ACC112 (cell line): ENCODE results near the gene TRPM7.

Experiments used
- H2AFZ ChIP-seq: fragments of 200-600 bp; sonication (generic); one replicate; pipeline ENCODE4 v1.6.0; 2017; ENCODE audit warnings: antibody characterized with exemption, low read length; ENCODE audit not compliant: unreplicated experiment
- H3K27ac ChIP-seq: fragments of 200-600 bp; sonication (generic); 2 replicates; pipeline ENCODE4 v1.5.1; 2014; ENCODE audit warnings: low read depth, mild to moderate bottlenecking, antibody characterized with exemption, low read length, moderate library complexity
- H3K27me3 ChIP-seq: fragments of 200-600 bp; sonication (generic); 2 replicates; pipeline ENCODE4 v1.6.1; 2014; ENCODE audit warnings: mild to moderate bottlenecking, antibody characterized with exemption, low read length, moderate library complexity, mixed read lengths; ENCODE audit not compliant: insufficient read depth
- H3K36me3 ChIP-seq: fragments of 200-600 bp; sonication (generic); 2 replicates; pipeline ENCODE4 v1.6.1; 2016; ENCODE audit warnings: mild to moderate bottlenecking, antibody characterized with exemption, low read length, moderate library complexity, mixed read lengths; ENCODE audit not compliant: insufficient read depth
- H3K4me1 ChIP-seq: fragments of 200-600 bp; sonication (generic); one replicate; pipeline ENCODE4 v1.6.1; 2016; ENCODE audit warnings: low read length, mixed read lengths; ENCODE audit not compliant: insufficient read depth, unreplicated experiment, control insufficient read depth
- H3K4me3 ChIP-seq: fragments of 200-600 bp; sonication (generic); 2 replicates; pipeline ENCODE4 v1.5.1; 2014; ENCODE audit warnings: mild to moderate bottlenecking, low read depth, low read length
- H3K79me2 ChIP-seq: fragments of 200-600 bp; sonication (generic); one replicate; pipeline ENCODE4 v1.6.0; 2016; ENCODE audit warnings: low read length; ENCODE audit not compliant: control insufficient read depth, unreplicated experiment, insufficient read depth

TRPM7 gene

DNA sequence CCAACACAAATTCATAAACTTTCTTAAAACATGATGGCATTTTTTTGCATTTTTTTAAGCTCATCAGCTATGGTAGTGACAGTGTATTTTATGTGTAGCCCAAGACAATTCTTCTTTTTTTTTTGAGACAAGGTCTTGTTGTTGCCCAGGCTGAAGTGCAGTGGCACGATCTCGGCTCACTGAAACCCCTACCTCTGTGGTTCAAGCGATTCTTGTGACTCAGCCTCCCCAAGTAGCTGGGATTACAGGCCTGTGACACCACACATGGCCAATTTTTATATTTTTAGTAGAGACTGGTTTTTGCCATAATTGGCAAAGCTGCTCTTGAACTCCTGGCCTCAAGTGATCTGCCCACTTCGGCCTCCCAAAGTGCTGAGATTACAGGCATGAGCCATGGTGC, 122.8 kb downstream of the TRPM7 start:
- Histone ChIP-seq H3K36me3 (peaks cover 13% of the 10 kb centered on the region), H3K27ac (no peak overlapping the region), H3K79me2 (no peaks in the 10 kb centered on the region), H3K4me1 (no peaks in the 10 kb centered on the region), H2AFZ (no peak overlapping the region), H3K27me3 (no peaks in the 10 kb centered on the region), H3K4me3 (no peak overlapping the region)

DNA sequence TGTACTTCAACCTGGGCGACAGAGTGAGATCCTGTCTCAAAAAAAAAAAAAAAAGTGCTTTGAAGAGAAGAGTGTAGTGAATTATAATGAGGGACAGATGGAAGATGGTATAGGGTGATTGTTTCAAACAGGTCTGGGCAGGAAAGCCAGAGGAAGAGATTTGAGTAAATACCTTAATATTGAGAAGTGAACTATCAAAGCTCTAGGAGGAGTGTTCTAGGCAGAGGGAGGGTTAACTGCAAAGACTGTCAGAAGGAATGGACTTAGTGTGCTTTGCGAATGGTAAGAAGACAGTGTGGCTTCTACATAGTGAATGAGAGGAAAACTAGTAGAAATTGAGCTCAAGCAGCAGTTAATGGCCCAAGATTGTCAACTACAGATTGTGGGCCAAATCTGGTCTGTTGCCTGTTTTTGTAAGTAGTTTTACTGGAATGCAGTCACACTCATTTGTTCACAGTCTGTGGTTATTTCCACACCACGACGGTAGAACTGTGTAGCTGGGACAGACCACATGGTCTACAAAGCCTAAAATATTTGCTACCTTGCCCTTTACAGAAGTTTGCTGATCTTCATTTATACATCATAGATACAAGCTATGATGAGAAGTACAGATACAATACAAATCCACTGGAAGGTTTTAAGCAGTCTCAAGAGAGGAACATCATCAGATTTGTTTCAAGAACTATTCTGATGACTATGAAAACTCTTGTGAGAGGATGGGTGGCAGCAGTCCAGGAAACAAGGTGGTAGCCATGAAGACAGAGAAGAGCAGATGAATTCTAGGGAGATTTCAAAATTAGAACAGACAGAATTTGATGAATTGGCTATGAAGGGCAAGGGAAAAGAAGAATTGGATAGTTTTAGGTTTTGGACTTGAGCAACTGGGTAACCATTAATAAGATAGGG, 123.6 kb downstream of the TRPM7 start:
- H3K4me1 ChIP-seq = no peaks in the 10 kb centered on the region
- no peaks in the 10 kb centered on the region for H3K27me3 ChIP-seq
- peaks cover 13% of the 10 kb centered on the region for H3K36me3 ChIP-seq
- H3K79me2 ChIP-seq = no peaks in the 10 kb centered on the region
- no peak overlapping the region for H3K27ac ChIP-seq
- H2AFZ ChIP-seq = no peak overlapping the region
- H3K4me3 ChIP-seq = no peak overlapping the region

DNA sequence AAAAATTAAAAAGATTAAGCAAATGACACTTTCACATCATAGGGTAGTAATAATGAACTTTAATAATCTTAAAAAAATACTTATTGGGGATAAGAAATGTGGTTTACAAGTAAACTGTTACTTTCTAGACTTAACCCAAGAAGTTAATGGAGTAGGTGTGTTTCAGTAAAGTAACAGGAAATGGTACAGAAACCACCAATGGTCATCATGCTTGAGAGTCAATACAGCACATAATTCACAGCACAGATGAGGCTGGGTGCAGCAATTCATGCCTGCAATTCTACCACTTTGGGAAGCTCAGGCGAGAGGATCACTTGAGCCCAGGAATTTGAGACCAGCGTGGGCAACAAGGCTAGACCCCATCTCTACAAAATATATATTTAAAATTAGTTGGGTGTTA, 128.6 kb downstream of the TRPM7 start:
- Histone ChIP-seq H3K4me1 (no peaks in the 10 kb centered on the region), H3K27ac (no peak overlapping the region), H2AFZ (no peak overlapping the region), H3K4me3 (no peak overlapping the region), H3K27me3 (no peaks in the 10 kb centered on the region), H3K79me2 (no peaks in the 10 kb centered on the region), H3K36me3 (peaks cover 5% of the 10 kb centered on the region)

DNA sequence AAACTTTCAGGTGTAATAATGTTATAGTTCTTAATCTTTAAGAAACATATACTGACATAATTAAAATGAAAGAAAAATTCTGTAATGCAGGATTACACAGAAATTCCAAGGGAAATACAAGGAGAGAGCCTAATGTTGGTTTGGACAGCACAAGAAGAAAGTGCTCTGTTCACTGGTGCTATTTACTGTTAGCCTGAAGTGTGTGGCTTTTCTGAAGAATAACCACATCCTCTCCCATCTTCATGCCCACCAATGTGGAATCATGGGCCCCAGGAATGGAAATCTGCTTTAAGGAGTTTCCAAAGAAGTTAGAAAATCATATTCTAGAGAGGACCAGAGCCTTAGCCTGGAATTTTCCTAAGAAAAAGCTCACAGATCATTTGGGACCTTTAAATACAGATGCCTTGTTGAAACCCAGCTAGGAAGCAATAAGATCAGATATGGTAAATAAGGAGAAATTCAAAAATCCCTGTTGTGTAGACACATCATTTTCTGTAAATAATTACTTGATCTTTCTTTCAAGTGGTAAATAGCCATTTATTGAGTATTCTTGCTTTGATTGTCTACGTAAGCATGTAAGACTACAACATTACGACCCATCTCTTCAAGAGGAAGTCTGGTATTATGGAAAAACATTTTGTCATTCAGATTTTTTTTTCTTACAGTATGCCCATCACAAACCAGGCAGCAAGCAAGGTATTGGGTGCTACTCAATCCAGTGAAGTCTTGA, 129.8 kb downstream of the TRPM7 start:
- Histone ChIP-seq H3K27ac (no peak overlapping the region), H3K27me3 (no peaks in the 10 kb centered on the region), H3K4me1 (no peaks in the 10 kb centered on the region), H3K79me2 (no peaks in the 10 kb centered on the region), H3K36me3 (no peaks in the 10 kb centered on the region; the same call in 1 of the 2 replicates), H2AFZ (no peak overlapping the region), H3K4me3 (no peak overlapping the region)

DNA sequence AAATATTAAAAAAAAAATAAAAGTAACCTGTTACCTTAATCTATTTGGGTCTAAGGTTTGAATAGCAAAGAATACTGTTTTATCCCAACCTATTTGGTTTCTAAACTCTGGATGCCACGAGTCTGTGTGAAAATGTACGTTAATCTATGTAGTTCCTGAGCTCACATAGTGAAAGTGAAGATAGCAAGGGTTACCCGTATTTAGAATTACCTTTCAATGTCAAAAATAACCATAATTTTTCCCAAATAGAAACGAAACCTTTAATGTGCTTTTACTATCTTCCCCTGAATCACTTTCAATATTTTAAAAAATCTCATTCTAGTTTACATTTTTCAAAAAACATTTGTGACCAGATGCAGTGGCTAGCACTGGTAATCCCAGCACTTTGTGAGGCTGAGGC, 134.4 kb downstream of the TRPM7 start:
- Histone ChIP-seq H2AFZ (no peak overlapping the region), H3K36me3 (no peaks in the 10 kb centered on the region), H3K79me2 (no peaks in the 10 kb centered on the region), H3K4me1 (no peaks in the 10 kb centered on the region), H3K27ac (no peak overlapping the region), H3K4me3 (no peak overlapping the region), H3K27me3 (no peaks in the 10 kb centered on the region)

DNA sequence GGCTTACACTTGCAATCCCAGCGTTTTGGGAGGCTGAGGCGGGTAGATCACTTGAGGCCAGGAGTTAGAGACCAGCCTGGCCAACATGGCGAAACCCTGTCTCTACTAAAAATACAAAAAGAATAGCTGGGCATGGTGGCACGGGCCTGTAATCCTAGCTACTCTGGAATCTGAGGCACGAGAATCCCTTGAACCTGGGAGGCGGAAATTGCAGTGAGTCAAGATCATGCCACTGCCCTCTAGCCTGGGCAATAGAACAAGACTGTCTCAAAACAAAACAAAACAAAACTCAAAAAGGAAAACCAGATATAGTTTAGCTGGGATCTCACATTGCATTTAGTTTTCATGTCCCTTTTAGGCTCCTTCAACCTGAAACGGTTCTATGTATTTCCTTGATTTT, 137.3 kb downstream of the TRPM7 start:
- Histone ChIP-seq H3K79me2 (no peaks in the 10 kb centered on the region), H3K4me1 (no peaks in the 10 kb centered on the region), H3K36me3 (no peaks in the 10 kb centered on the region), H3K27me3 (no peaks in the 10 kb centered on the region), H3K27ac (no peak overlapping the region), H2AFZ (no peak overlapping the region), H3K4me3 (no peak overlapping the region)

DNA sequence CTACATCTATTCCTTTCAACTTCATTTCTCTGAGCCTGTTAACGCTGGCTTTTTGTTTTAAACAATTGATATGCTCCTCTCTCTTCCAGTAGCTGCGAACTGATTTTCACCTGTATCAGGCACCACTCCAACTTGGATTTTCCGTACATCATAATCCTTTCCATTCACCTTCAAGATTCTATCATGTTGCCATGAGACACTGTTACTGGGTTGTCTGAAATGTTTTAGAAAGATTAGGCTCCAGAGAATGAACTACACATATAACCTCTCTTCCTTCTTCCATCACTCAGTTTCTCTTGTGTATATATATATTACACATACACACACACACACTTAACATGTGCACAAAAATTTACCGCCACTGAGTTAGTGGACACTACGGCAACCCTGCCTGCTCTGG, 140.0 kb downstream of the TRPM7 start, which contains the start of gene USP50:
USP50 (minus strand) TSS at position 101 of the 400 bp plus-strand sequence. CDS start 141 bp downstream, outside the sequence.
- H3K4me3 ChIP-seq = no peak within 1 kb of the TSS
- H3K79me2 ChIP-seq = no peaks in the 10 kb centered on the region
- H3K27me3 ChIP-seq = no peaks in the 10 kb centered on the region
- no peaks in the 10 kb centered on the region for H3K4me1 ChIP-seq
- H3K36me3 ChIP-seq = no peaks in the 10 kb centered on the region
- no peak within 1 kb of the TSS for H2AFZ ChIP-seq
- H3K27ac ChIP-seq = no peak within 1 kb of the TSS

DNA sequence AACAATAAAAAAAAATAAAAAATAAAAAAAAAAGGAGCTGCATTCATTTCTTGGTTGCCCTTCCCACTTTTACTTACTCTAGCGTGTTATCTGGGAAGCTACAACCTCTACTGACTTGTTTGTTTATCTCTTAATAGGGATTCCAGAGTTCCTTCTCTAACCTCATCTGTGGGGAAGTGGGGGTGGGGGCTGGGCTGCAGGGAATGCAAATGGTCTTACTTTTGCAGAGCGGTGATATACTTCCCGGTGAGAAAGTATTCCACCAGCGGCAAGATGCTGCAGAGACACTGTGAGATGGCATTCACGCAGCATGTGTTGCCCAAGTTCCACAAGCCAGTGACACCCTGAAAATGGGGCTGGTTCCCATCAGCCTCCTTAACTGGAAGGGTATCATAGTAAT, 142.2 kb downstream of the TRPM7 start:
- Histone ChIP-seq H3K27ac (no peak overlapping the region), H3K36me3 (no peaks in the 10 kb centered on the region), H3K4me1 (no peaks in the 10 kb centered on the region), H3K79me2 (no peaks in the 10 kb centered on the region), H3K27me3 (no peaks in the 10 kb centered on the region), H2AFZ (no peak overlapping the region), H3K4me3 (no peak overlapping the region)

DNA sequence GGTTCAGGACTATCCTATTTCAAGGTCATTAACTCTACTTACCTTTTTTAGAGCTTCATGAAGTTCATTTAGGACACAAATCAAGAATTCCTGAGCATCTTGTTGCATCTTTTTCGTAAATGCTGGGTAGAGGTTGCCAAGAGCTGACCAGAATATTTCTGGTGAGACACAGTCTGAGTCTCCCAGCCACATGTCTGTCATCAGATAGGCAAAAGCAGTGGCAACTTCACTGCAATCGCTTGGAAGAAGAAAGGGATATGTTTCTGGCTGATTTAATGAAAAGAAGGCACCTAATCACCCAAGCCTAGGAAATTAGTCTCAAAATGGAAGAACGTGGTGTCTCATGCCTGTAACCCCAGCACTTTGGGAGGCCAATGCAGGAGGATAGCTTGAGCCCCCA, 143.0 kb downstream of the TRPM7 start:
- Histone ChIP-seq H3K79me2 (no peaks in the 10 kb centered on the region), H3K27me3 (no peaks in the 10 kb centered on the region), H3K36me3 (no peaks in the 10 kb centered on the region), H3K27ac (no peak overlapping the region), H2AFZ (no peak overlapping the region), H3K4me3 (no peak overlapping the region), H3K4me1 (no peaks in the 10 kb centered on the region)

DNA sequence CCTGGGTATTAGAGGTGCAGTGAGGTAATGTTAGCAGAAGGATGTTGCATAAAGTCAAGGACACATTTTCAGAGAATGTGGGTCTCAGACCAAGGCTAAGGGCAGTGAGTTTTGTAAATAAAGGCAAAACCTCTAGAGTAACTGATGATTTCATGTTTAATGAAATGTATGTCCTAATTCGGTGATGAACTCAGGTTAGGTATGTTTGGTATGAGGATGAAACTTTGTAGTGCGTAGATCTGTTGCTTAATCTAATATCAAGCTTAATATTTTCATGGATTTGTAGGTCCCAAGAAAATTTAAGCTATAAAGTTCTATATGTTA, 143.7 kb downstream of the TRPM7 start:
- Histone ChIP-seq H3K79me2 (no peaks in the 10 kb centered on the region), H3K4me3 (no peak overlapping the region), H2AFZ (no peak overlapping the region), H3K36me3 (no peaks in the 10 kb centered on the region), H3K27ac (no peak overlapping the region), H3K4me1 (no peaks in the 10 kb centered on the region), H3K27me3 (no peaks in the 10 kb centered on the region)

DNA sequence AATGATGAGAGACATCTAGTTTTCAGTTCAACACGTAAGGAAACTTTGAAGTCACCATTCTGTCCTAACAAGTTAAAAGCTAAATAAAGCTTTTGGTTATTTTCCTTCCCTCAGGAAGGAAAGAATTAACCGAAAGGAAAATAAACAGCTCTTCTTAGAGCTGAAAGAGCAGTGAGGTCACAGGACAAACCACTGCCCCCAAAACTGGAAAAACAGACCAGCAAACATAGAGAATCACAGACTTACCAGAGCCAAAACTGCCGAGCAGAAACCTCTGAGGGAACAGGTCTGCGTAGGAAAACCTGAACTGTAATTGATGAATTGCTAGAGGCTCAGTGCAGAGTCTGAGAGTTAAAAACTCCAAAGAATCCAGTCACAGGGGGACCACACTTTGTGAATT, 154.8 kb downstream of the TRPM7 start:
- Histone ChIP-seq H3K4me3 (no peak overlapping the region), H3K79me2 (no peaks in the 10 kb centered on the region), H2AFZ (no peak overlapping the region), H3K36me3 (no peaks in the 10 kb centered on the region), H3K27ac (no peak overlapping the region), H3K4me1 (no peaks in the 10 kb centered on the region), H3K27me3 (no peaks in the 10 kb centered on the region)
